Measurements from ENCODE around the gene CHD2.

The CHD2 gene

GRCh38 chr15:93065641-93066045 is 165.5 kb downstream of the CHD2 start:
- no peak for DNase-seq (ENCODE audit: low read depth in 2 of 2, low spot score in 1 of 2)

- DNase-seq (ENCODE audit: low read depth in 2 of 2, low spot score in 1 of 2) = no peak
These were observed 166.1 kb downstream of the CHD2 start for GRCh38 chr15:93066224-93066681.

- DNase-seq (ENCODE audit: low read depth in 2 of 2, low spot score in 1 of 2) = no peak
These were observed 166.9 kb downstream of the CHD2 start for GRCh38 chr15:93066834-93067648.

- DNase-seq (ENCODE audit: low read depth in 2 of 2, low spot score in 1 of 2) = no peak
These were observed 167.5 kb downstream of the CHD2 start for GRCh38 chr15:93067649-93068085.

- no peak for DNase-seq (ENCODE audit: low read depth in 2 of 2, low spot score in 1 of 2)
These were observed 168.6 kb downstream of the CHD2 start for GRCh38 chr15:93068581-93069199.

GRCh38 chr15:93070132-93070531 is 170.0 kb downstream of the CHD2 start:
- no peak for DNase-seq (ENCODE audit: low read depth in 2 of 2, low spot score in 1 of 2)

GRCh38 chr15:93070551-93071296 is 170.6 kb downstream of the CHD2 start:
- no peak for DNase-seq (ENCODE audit: low read depth in 2 of 2, low spot score in 1 of 2)

- no peak for DNase-seq (ENCODE audit: low read depth in 2 of 2, low spot score in 1 of 2)
These were observed 171.4 kb downstream of the CHD2 start for GRCh38 chr15:93071469-93071936.

- no peak for DNase-seq (ENCODE audit: low read depth in 2 of 2, low spot score in 1 of 2)
These were observed 171.9 kb downstream of the CHD2 start for GRCh38 chr15:93072011-93072410.

- DNase-seq (ENCODE audit: low read depth in 2 of 2, low spot score in 1 of 2) = no peak
These were observed 172.6 kb downstream of the CHD2 start for GRCh38 chr15:93072411-93073394.

GRCh38 chr15:93073465-93073952 is 173.4 kb downstream of the CHD2 start:
- no peak for DNase-seq (ENCODE audit: low read depth in 2 of 2, low spot score in 1 of 2)

GRCh38 chr15:93074599-93074998 is 174.5 kb downstream of the CHD2 start:
- DNase-seq (ENCODE audit: low read depth in 2 of 2, low spot score in 1 of 2) = no peak

GRCh38 chr15:93076217-93076616 is 176.1 kb downstream of the CHD2 start:
- DNase-seq (ENCODE audit: low read depth in 2 of 2, low spot score in 1 of 2) = no peak

GRCh38 chr15:93076875-93077274 is 176.8 kb downstream of the CHD2 start:
- no peak for DNase-seq (ENCODE audit: low read depth in 2 of 2, low spot score in 1 of 2)
